NCI-H2029 (cell line): Measurements from ENCODE around the gene KIF25.

ENCODE experiments used
- DNase-seq: peaks from one replicate; lab custom pipeline; 2025; lab: John Stamatoyannopoulos, UW

KIF25 gene

GRCh38 chr6:168017629-168018028 is 20.2 kb downstream of the KIF25 start:
- peak; percentile 37 for DNase-seq

- DNase-seq = no peak
Observed at GRCh38 chr6:168018664-168019063, 21.2 kb downstream of the KIF25 start.

GRCh38 chr6:168020242-168020641 is 22.8 kb downstream of the KIF25 start:
- no peak for DNase-seq

GRCh38 chr6:168021581-168021980 is 24.1 kb downstream of the KIF25 start:
- no peak for DNase-seq

- no peak for DNase-seq
Observed at GRCh38 chr6:168022488-168023321, 25.2 kb downstream of the KIF25 start.

- no peak for DNase-seq
Observed at GRCh38 chr6:168024951-168025510, 27.6 kb downstream of the KIF25 start.

GRCh38 chr6:168025831-168026710 is 28.6 kb downstream of the KIF25 start:
- no peak for DNase-seq

- no peak for DNase-seq
Observed at GRCh38 chr6:168026925-168027324, 29.5 kb downstream of the KIF25 start.

GRCh38 chr6:168027521-168027920 is 30.1 kb downstream of the KIF25 start:
- no peak for DNase-seq

- no peak for DNase-seq
Observed at GRCh38 chr6:168028181-168028580, 30.7 kb downstream of the KIF25 start.

- no peak for DNase-seq
Observed at GRCh38 chr6:168029459-168030217, 32.2 kb downstream of the KIF25 start.

GRCh38 chr6:168030218-168030746 is 32.8 kb downstream of the KIF25 start:
- no peak for DNase-seq

GRCh38 chr6:168030908-168031307 is 33.4 kb downstream of the KIF25 start:
- no peak for DNase-seq

GRCh38 chr6:168031411-168031971 is 34.0 kb downstream of the KIF25 start:
- DNase-seq = no peak

GRCh38 chr6:168032005-168032760 is 34.7 kb downstream of the KIF25 start:
- DNase-seq = no peak

- no peak for DNase-seq
Observed at GRCh38 chr6:168033791-168034190, 36.3 kb downstream of the KIF25 start.

- DNase-seq = no peak
Observed at GRCh38 chr6:168034537-168034936, 37.1 kb downstream of the KIF25 start.

GRCh38 chr6:168035098-168035660 is 37.7 kb downstream of the KIF25 start:
- DNase-seq = peak; percentile 64

- DNase-seq = peak; percentile 69
Observed at GRCh38 chr6:168035661-168036545, 38.4 kb downstream of the KIF25 start.
